Activated B cell treated with CpG ODN at 0.5 μM for 24 hours (primary cell): ENCODE measurements around the gene TSKU. TPM values are rescaled to one million over a fixed set of nuclear protein-coding genes. Genes with fewer than 3 reads are reported as not detected.

Source experiments
- ATAC-seq: fragments of 200-7000 bp; cut with Tn5 transposase; one replicate; pipeline ENCODE4 v1.10.0; 2021; ENCODE audit warnings: low read depth, mild to moderate bottlenecking, moderate library complexity
- CTCF ChIA-PET: fragments of 350-600 bp; sonication (Branson Sonifier 250); formaldehyde crosslinking; loops from one replicate; lab custom pipeline; 2021; ENCODE audit warnings: antibody characterized with exemption; lab: Charles Lee
- POLR2A ChIA-PET: fragments of 350-600 bp; sonication (Branson Sonifier 250); formaldehyde crosslinking; loops from one replicate; lab custom pipeline; 2021; ENCODE audit warnings: antibody characterized with exemption; lab: Charles Lee
- DNase-seq: peaks from one replicate; pipeline ENCODE4 v3.0.0; 2022
- H3K27ac Mint-ChIP-seq: one replicate; pipeline ENCODE4 v1.8.0; 2020; ENCODE audit warnings: mixed read lengths
- H3K27me3 Mint-ChIP-seq: one replicate; pipeline ENCODE4 v1.8.0; 2021; ENCODE audit warnings: mixed read lengths
- H3K36me3 Mint-ChIP-seq: one replicate; pipeline ENCODE4 v1.8.0; 2021; ENCODE audit warnings: low read depth, mixed read lengths
- H3K4me1 Mint-ChIP-seq: one replicate; pipeline ENCODE4 v1.8.0; 2021; ENCODE audit warnings: mixed read lengths
- H3K4me3 Mint-ChIP-seq: one replicate; pipeline ENCODE4 v1.8.0; 2020; ENCODE audit warnings: mild to moderate bottlenecking, mixed read lengths
- H3K9me3 Mint-ChIP-seq: one replicate; pipeline ENCODE4 v1.8.0; 2020; ENCODE audit warnings: mixed read lengths
- CTCF ChIP-seq: fragments of 200-600 bp; IDR thresholded peaks from one replicate; pipeline ENCODE4 v1.8.0; 2022; ENCODE audit warnings: antibody characterized with exemption, mild to moderate bottlenecking
- intact Hi-C: fragments of 100-400 bp; cut with micrococcal nuclease; formaldehyde crosslinking; loops from one replicate; pipeline ENCODE4 v1.15.1; 2024
- total RNA-seq: library from RNA; stranded (reverse); gene quantifications from 2 replicates; pipeline ENCODE4 v1.2.3, GENCODE V29; 2022

The TSKU gene
- total RNA-seq, 1 donor from 2014 or later = not detected

DNA sequence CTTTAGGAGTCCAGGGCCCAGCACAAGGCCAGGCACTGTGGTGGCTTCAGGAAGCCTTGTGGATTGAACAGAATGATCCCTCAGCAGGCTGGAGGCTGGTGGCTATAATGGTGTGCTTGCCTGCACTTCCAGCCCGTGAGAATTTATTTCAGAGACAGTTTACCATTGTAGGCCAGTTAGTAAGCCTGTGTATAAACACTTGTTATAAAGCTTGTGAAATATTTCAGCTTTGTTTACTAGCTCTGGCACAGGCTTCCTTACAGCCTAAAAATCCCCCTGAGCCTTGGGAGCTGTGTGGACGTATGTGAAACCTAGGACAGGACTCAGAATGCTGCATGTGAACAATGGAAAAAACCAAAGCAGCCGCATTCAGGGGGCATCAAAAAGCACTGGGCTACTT is 51.0 kb downstream of the TSKU start:
- no peaks in the 10 kb centered on the region for H3K9me3 Mint-ChIP-seq
- no peak for ATAC-seq
- peaks cover 18% of the 10 kb centered on the region for H3K27me3 Mint-ChIP-seq
- H3K27ac Mint-ChIP-seq = no peak overlapping the region
- no peaks in the 10 kb centered on the region for H3K4me1 Mint-ChIP-seq
- DNase-seq = no peak
- TF ChIP-seq CTCF = no peak
- ChIA-PET CTCF (no interaction called here), POLR2A (no interaction called here)
- no peaks in the 10 kb centered on the region for H3K36me3 Mint-ChIP-seq
- no peak overlapping the region for H3K4me3 Mint-ChIP-seq
- intact Hi-C loops = no loop called here

DNA sequence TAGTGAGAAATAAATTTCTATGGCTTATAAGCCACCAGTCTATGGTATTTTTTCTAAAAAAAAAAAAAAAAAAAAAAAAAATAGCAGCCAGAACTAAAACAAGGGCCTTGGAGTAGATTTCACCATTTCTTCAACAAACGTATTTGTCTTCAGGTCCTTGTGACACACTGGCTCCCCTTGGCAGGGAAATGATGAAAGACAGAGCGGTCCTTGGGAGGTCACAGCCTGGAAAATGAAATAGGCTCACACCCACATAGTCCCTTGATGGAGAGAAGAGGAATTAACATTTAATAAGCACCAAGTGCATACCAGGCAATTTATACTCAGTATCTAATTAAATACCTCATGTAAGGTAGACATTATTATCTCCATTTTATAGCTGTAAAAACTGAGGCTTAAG is 51.9 kb downstream of the TSKU start:
- DNase-seq (no peak), ATAC-seq (no peak)
- no peaks in the 10 kb centered on the region for H3K4me1 Mint-ChIP-seq
- POLR2A ChIA-PET = no interaction called here
- peaks cover 17% of the 10 kb centered on the region for H3K27me3 Mint-ChIP-seq
- H3K36me3 Mint-ChIP-seq = no peaks in the 10 kb centered on the region
- CTCF ChIA-PET = no interaction called here
- TF ChIP-seq CTCF = no peak
- no peak overlapping the region for H3K27ac Mint-ChIP-seq
- intact Hi-C loops = no loop called here
- no peaks in the 10 kb centered on the region for H3K9me3 Mint-ChIP-seq
- H3K4me3 Mint-ChIP-seq = no peak overlapping the region

GRCh38 chr11:76835928-76836612 is 52.9 kb downstream of the TSKU start:
- H3K36me3 Mint-ChIP-seq = no peaks in the 10 kb centered on the region
- ATAC-seq (no peak), DNase-seq (no peak)
- POLR2A ChIA-PET = no interaction called here
- no peaks in the 10 kb centered on the region for H3K4me1 Mint-ChIP-seq
- TF ChIP-seq CTCF = no peak
- H3K27me3 Mint-ChIP-seq = peaks cover 11% of the 10 kb centered on the region
- CTCF ChIA-PET = interaction anchor here (0.9 kb wide), 1 partner anchor 84 kb away, joined by 3 read pairs; no protein-coding TSS in a partner anchor
- no peak overlapping the region for H3K4me3 Mint-ChIP-seq
- no peak overlapping the region for H3K27ac Mint-ChIP-seq
- no peaks in the 10 kb centered on the region for H3K9me3 Mint-ChIP-seq
- intact Hi-C loops = no loop called here

DNA sequence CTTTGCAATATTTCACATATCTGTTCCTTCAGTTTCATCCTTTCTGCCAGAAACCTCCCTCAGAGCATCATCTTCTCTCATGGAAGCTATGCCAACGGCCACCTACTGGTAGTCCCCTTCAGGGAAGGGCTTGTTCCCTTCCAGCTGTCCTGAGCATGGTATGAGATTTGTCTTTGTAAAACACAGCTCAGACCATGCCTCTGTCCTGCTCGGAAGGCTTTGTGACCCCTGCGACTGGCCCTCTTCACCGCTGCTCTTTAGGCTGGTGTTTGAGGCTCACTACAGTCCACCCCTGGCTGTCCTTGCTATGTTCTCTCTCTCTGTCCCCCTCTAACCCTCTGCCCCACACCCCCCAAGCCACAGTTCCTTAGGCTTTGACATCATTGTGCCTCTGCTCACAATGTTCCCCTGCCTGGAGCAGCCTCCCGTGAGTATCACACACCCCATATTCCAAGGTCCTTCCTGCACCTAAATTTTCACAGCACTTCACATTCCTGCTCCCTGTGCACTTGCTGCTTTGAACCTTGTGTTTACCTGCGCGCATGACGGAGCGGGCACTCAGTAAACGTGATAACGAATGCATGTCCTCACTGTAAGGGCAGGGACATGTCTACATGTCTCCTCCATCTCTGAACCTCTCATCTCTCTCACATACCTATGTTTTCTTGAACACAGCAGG is 53.6 kb downstream of the TSKU start:
- no peaks in the 10 kb centered on the region for H3K9me3 Mint-ChIP-seq
- H3K36me3 Mint-ChIP-seq = no peaks in the 10 kb centered on the region
- ChIA-PET CTCF (interaction anchor here (0.9 kb wide), 1 partner anchor 83 kb away, joined by 3 read pairs; no protein-coding TSS in a partner anchor), POLR2A (no interaction called here)
- no peak for DNase-seq
- H3K4me3 Mint-ChIP-seq = no peak overlapping the region
- no peak for TF ChIP-seq CTCF
- no peaks in the 10 kb centered on the region for H3K4me1 Mint-ChIP-seq
- ATAC-seq = no peak
- H3K27ac Mint-ChIP-seq = no peak overlapping the region
- intact Hi-C loops = no loop called here
- H3K27me3 Mint-ChIP-seq = peaks cover 10% of the 10 kb centered on the region
